Measurements from ENCODE around the gene CD48. TPM values are rescaled to one million over a fixed set of nuclear protein-coding genes. Genes with fewer than 3 reads are reported as not detected.

The CD48 gene
- total RNA-seq, 1 donor: not detected

DNA sequence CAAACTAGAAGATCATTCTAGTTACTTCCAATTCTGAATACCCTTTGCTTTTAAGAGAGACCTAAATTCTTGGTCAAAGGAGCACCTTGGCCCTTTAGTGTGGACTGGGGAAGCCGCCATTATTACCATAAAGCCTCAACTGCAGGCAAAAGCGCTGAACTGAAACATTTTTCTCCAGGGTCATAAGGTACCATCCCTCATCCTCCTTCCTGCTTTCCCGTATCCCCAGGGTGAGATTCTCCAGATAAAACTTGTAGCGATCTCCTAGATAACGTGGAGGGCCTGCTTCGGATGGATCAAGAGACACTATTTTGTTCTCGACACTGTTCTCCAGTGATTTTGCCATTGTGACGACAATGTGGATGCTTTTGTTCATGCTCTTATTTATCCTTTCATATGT lies 74.6 kb downstream of the CD48 start:
- no peak for DNase-seq (ENCODE audit: low read depth)
- H3K4me3 ChIP-seq (ENCODE audit: low read depth, low read length): no peak overlapping the region
- no peak for TF ChIP-seq CTCF (IDR thresholded peaks at IDR 0.05; ENCODE audit: insufficient read depth, low read depth, low read length)

GRCh38 chr1:160636547-160636946 lies 75.1 kb downstream of the CD48 start:
- no peak overlapping the region for H3K4me3 ChIP-seq (ENCODE audit: low read depth, low read length)
- TF ChIP-seq CTCF (IDR thresholded peaks at IDR 0.05; ENCODE audit: insufficient read depth, low read depth, low read length): no peak
- DNase-seq (ENCODE audit: low read depth): no peak

- no peak for DNase-seq (ENCODE audit: low read depth)
- H3K4me3 ChIP-seq (ENCODE audit: low read depth, low read length): no peak overlapping the region
- no peak for TF ChIP-seq CTCF (IDR thresholded peaks at IDR 0.05; ENCODE audit: insufficient read depth, low read depth, low read length)
Measured at GRCh38 chr1:160636076-160636475, 75.5 kb downstream of the CD48 start.

- no peak for TF ChIP-seq CTCF (IDR thresholded peaks at IDR 0.05; ENCODE audit: insufficient read depth, low read depth, low read length)
- H3K4me3 ChIP-seq (ENCODE audit: low read depth, low read length): no peak overlapping the region
- no peak for DNase-seq (ENCODE audit: low read depth)
Measured at GRCh38 chr1:160634543-160635491, 76.8 kb downstream of the CD48 start.

- no peak for TF ChIP-seq CTCF (IDR thresholded peaks at IDR 0.05; ENCODE audit: insufficient read depth, low read depth, low read length)
- no peak for DNase-seq (ENCODE audit: low read depth)
- no peak overlapping the region for H3K4me3 ChIP-seq (ENCODE audit: low read depth, low read length)
Measured at GRCh38 chr1:160633330-160633903, 78.2 kb downstream of the CD48 start.

GRCh38 chr1:160631983-160632625 lies 79.5 kb downstream of the CD48 start:
- H3K4me3 ChIP-seq (ENCODE audit: low read depth, low read length): no peak overlapping the region
- no peak for DNase-seq (ENCODE audit: low read depth)
- no peak for TF ChIP-seq CTCF (IDR thresholded peaks at IDR 0.05; ENCODE audit: insufficient read depth, low read depth, low read length)
